GM18907 (cell line): Measurements from ENCODE around the gene SYAP1.
"Not testable (repeated sequence)": the region's sequence is repeated elsewhere in the genome, so short reads cannot be mapped to it uniquely, and the experiment has no call there.

Source experiments
- ATAC-seq: cut with Tn5 transposase; IDR thresholded peaks from one replicate; pipeline ENCODE4 v1.9.1; 2021; ENCODE audit warnings: mild to moderate bottlenecking, moderate library complexity; ENCODE audit not compliant: unreplicated experiment

Gene SYAP1, protein sequence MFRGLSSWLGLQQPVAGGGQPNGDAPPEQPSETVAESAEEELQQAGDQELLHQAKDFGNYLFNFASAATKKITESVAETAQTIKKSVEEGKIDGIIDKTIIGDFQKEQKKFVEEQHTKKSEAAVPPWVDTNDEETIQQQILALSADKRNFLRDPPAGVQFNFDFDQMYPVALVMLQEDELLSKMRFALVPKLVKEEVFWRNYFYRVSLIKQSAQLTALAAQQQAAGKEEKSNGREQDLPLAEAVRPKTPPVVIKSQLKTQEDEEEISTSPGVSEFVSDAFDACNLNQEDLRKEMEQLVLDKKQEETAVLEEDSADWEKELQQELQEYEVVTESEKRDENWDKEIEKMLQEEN

DNA sequence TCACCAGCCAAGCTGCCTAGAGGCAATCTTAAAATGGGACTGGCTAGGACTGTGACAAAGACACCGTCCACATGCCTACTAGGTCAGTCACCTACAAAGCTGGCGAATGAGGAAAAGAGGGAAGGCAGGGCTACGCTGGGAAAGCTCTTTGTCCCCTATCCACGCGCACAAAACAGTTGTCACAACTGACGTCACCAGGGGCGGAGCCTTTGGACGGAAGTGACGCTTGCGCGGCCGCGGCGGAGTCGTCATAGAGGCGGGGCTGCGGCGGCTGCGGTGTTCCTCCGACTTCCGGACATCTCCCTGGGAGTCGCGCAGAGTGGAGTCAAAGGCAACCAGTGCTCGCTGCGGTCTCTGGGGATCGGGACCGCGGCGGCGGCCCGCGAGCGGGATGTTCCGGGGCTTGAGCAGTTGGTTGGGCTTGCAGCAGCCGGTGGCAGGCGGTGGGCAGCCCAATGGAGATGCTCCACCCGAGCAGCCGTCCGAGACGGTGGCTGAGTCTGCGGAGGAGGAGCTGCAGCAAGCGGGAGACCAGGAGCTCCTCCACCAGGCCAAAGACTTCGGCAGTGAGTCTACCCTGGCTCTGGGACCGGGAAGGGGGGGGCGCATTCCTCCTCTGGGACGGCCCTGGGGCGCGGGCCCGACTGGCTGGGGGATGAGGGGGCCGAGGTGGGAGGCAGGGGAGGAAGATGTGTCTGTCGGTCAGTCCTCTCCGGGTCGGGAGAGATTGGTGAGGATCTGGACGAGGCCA is at the start of gene SYAP1:
Gene SYAP1 (plus strand): TSS at position 279 of the 751 bp plus-strand sequence. CDS start 113 bp downstream, at position 392.
- peak; percentile 99 for ATAC-seq

DNA sequence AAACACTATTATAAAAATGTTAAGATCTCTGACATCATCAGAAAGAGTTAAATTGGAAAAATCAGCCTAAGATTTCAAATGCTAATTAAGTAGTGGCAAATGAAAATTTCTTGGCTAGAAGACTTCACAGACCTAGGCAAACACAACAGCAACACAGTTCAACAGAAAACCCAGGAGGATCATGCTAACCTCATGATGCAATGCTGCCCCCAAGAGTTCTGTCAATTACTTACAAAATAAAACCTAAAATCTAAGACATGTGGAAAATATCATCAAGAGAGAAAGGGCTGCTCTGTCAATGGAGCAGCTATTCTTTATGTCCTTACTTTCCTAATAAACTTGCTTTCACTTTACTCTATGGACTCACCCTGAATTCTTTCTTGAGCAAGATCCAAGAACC is 48.4 kb upstream of the SYAP1 start:
- no peak for ATAC-seq

DNA sequence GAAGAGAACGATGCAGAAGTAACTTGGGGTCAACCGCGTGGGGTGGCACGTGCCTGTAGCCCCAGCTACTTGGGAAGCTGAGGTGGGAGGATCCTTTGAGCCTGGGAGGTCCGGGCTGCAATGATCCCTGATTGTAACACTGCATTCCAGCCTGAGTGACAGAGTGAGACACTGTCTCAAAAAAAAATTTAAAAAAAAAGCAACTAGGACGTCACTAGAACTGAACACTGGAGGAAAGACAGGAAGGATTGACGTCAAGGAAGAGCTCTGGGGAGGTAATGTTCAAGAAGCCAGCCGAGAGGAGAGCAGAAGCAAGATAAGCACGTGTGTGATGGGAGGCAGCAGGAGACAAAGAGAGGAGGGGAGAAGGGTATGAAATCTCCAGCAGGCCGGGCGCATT is 40.7 kb upstream of the SYAP1 start:
- ATAC-seq: no peak

DNA sequence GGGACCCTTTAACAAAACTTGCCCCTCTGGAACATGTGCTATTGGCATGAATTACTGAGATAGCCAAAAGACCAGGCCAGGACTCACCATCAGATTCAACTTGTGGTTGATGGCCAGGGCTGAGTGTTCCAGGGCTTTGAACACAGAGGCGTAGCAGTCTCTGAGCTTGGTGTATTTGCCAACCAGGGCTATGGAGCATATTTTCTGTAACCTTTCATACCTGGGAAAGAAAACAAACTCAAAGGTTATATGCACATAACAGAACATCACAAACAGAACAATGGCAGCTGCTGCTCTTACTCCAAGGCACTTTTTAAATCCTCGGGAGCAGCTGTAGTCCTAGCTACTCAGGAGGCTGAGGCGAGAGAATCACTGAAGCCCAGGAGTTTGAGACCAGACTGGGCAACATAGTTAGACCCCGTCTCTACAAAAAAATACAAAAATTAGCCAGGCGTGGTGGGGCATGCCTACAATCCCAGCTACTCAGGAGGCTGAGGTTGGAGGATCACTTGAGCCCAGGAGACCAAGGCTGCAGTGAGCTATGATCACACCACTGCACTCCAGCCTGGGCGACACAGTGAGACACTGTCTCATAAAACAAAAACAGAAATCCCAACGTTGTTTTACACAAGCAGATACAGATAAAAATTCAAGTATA is 36.3 kb upstream of the SYAP1 start:
- ATAC-seq: no peak

DNA sequence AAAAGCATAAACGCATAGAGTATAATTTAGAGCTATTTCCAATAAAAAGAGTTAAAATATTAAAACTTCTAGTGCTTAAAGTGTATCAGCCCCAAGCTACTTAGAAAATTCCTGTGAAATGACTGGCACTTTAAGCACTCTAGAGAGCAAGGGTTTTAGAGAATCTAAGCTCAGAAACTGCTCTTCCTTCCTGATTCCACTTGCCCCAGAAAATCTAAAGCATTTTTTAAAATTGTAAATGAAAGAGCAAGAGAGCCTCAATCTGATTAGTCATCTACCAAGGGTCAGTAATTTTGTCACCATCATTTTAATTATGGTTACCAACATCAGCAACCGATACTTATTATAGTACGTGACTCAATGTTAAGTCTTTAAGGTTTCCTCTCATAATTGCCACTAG is 31.9 kb upstream of the SYAP1 start:
- no peak for ATAC-seq

DNA sequence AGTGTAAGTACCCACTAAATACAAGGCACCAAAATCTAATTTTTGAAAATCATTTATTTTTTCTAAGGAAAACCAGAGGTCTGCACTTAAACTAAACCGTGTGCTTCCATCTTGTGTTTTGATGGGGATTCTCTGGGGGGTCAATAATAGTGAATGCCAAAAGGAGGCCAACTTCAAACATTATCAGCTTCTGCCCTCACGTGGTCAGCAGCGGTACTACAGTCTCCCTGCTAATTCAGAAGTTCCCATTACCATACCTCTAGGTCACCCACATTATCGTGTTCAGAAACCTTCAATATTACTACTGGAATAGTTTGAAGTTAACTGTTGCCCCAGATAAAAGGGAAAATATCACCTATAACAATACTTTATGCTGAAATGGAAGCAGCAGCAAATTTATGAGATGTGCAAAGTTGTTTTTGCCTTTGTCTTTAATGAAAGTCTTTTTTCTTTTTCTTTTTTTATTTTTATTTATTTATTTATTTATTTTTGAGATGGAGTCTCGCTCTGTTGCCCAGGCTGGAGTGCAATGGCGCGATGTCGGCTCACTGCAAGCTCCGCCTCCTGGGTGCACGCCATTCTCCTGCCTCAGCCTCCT is 24.2 kb upstream of the SYAP1 start:
- ATAC-seq: peak; percentile 66

DNA sequence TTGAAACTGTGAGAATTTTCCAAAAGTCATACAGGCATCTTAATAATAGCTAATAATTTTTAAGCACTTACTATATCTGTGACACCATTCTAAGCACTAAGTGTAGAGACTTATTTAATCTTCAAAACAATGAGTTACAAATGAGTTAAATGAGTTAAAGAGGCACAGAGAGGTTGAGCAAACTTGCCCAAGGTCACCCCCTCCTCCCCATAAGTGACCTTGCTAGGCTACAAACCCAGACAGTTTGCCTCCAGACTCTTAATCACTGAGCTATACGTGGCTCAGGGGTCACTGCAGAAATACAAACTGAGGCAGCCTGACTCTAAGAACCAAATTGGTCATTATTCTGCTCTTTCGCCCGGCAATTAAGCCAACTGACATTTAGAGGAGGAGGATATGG is 22.5 kb upstream of the SYAP1 start:
- ATAC-seq: no peak

DNA sequence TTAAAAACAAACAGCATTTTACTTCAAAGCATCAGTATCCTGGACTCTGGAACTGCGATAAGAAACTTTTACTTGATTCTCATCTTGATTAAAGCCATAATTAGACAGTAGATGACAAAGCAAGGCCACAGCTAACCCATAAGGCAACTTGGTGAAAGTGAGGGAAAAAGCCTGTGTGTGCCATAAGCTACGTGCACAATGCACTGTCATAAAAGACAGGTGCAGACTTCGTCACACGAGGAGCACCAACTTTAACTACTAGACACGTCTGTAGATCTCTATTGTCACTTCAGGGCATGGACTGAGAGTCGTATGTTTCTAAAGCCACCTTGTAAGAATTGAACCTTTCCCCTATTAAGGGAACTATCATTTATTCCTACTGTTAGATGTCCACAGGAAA is 20.0 kb upstream of the SYAP1 start:
- no peak for ATAC-seq

DNA sequence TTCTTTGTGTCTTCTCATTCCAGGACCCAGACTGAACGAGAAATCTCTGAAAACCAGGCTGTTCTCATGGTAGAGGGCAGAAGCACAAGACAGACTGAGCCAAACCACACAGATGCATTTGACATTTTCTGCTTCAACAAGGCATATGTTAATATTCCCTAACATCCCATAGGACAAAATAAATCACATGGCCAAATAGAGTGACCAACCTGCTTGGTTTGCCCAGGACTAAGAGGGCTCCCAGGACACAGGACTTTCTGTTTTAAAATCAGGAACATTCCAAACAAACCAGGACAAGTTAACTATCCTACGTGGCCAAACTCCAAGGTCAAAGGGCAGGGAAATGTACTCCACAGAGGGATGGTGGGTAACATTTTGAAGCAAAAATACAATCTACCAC is 18.7 kb upstream of the SYAP1 start:
- no peak for ATAC-seq

DNA sequence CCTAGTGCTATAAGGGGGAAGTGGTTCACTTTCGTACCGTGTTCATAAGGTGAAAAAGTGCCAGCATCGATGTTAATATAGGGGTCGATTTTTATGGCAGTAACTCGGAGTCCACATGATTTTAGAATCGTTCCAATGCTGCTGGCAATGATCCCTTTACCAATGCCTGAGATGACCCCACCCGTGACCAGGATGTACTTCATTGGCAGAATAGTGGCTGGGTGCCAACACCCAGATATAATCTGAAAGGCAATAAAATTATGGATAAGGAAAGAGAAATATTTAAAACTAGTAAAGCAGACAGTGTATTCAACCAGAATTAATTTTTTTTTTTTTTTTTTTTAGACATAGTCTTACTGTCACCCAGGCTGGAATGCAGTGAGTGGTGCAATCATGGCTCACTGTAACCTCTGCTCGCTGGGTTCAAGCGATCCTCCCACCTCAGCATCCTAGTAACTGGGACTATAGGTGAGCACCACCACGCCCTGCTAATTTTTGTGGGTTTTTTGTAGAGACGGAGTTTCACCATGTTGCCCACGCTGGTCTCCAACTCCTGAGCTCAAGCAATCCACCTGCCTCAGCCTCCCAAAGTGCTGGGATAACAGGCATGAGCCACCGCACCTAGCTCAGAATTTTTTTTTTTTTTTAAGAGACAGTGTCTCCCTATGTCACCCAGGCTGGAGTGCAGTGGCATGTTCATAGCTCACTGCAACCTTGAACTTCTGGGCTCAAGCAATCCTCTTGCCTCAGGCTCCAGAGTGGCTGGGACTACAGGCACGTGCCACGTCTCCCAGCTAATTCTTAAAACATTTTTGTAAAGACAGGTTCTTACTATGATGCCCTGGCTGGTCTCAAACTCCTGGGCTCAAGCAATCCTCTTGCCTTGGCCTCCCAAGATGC is 16.5 kb upstream of the SYAP1 start:
- no peak for ATAC-seq

DNA sequence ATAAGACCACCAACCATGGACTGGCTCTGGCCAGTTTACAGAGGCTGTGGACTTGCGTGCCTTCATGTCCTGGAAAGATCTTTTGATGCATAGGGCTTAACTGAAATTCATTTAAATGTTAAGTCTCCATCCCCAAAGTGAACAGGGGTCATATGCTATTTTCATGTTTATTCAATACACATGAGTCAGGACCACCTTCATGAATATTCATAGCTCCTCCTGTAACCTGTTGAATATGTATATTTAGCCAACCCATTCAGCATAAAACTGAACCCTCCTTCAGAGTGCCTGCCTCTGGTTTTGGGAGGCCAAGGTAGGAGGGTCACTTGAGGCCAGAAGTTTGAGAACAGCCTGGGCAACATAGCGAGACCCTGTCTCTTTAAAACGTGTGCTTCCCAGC is 14.0 kb upstream of the SYAP1 start:
- no peak for ATAC-seq

DNA sequence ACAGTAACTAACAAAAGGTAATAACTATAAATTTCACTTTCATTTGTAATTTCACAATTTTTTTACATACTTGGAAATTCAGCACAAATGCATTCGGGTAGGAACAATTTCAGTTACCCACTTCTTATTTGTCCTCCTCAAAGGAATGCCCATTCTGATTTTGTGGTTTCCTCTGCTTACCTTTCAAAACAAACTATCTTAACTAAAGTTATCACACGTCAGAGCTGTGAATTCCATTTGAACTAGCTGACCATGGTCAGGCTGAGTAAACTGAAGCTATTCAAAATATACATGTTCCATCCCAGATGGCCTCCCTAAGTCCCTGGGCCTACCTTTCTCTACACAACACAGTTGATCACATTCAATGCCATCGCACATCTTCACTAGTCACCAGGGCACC is 11.4 kb upstream of the SYAP1 start:
- ATAC-seq: no peak

DNA sequence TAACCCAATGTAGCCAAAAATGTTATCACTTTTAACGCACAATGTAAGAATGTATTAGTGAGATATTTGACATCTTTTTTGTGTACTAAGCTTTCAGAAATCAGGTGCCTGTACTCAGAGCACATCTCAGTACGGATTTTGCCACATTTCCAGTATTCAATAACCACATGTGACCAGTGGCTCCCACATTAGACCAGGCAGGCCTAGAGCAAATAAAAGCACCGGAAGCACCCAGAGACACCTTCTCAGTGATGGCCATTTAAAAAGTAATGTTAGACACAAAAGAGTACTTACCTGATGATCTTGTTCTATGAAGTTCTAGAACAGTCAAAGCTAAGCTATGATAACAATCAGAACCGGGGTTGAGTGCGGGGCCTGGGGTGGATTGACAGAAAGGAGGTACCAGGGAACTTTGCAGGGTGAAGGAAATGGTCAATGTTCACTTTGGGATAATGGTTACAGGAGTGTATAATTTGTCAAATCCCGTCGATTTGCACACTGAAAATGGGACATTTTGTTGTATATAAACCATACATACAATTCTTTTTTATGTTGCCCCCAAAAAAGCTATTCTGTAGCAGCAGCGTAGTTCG is 8.1 kb upstream of the SYAP1 start:
- ATAC-seq: no peak

DNA sequence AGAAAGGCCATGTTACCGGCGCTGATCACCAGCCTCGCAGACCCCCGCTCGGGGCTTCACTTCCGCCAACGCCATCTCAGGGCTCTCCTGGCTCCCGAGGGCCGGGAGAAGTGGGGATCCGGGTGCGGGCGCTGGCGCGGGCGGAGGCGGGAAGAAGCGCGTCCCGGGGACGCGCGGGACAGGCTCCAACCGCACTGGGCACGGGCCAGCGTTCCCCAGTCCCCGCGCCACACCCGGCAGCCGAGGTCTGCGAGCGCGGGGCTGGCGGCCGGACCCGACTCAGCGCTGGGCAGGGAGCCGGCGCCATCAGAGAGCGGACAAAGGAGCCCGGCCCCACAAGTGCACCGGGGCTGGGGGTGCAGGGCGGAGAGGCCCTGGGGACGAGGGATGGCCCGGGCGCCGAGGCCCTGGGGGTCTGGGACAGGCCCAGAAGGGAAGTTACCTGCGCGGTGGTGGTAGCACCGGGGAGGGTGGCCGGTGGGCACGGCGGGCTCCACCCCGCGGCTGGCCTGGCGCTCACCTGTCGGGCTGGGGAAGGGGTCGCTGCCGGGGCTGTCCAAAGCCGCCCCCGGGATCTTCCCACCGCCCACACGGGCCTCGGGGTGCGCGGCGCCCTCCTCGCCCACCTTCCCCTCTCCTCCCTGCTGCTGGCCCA is 7.4 kb upstream of the SYAP1 start:
- peak; percentile 39 for ATAC-seq

DNA sequence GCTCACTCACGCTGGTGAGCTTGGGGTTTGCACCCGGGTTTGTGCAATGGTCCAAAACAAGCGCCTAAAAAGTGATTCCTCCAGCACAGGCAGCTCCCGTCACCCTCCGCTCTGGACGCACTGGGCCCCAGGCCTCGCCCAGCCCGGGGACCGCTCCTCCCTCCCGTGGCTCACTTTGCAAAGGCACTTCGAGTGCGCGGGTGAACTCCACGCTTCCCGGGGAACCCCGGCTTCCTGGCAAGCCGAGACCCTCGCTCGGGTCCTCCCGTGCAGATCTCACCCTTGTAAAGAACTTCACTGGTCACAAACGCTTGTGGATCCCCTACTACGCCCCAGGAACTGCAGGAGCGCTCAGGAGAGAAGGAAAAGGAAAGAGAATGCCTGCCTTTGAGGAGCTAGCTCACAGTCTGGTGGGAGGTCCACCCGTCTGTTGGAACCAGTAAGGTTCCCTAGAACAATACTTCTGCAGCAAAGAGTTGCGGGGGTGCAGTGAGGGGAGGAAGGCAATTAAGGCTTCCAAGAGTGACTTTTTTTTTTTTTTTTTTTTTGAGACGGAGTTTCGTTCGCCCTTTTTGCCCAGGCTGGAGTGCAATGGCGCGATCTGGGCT is 6.8 kb upstream of the SYAP1 start, which contains the start of gene CTPS2:
Gene CTPS2 (minus strand): TSS at position 122 of the 608 bp plus-strand sequence. CDS start 9,767 bp downstream, outside the sequence.
- ATAC-seq: peak; percentile 77

DNA sequence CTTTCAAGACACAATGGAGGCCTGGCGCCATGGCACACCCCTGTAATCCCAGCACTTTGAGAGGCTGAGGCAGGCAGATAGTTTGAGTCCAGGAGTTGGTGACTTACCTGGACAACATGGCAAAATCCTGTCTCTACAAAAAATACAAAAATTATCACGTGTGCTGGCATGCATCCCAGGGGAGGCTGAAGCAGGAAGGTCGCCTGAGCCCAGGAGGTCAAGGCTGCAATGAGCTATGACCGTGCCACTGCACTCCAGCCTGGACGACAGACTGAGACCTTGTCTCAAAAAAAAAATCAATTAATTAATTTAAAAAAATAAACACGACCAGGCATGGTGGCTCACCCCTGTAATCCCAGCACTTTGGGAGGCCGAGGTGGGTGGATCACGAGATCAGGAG is 4.9 kb upstream of the SYAP1 start:
- no peak for ATAC-seq

DNA sequence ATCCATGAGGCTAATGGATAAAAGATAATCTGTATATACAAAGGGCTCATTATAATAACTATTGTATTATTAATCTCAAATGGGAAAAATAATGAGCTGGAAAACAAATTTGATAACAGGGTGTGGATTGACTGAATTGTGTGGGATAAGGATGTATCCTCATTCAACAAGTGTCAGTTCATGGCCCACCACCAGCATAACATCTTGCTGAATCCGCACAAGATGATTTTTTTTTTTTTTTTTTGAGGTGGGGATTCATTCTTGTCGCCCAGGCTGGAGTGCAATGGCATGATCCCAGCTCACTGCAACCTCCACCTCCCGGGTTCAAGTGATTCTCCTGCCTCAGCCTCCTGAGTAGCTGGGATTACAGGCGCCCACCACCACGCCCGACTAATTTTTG is 3.8 kb upstream of the SYAP1 start:
- not testable (repeated sequence) for ATAC-seq

DNA sequence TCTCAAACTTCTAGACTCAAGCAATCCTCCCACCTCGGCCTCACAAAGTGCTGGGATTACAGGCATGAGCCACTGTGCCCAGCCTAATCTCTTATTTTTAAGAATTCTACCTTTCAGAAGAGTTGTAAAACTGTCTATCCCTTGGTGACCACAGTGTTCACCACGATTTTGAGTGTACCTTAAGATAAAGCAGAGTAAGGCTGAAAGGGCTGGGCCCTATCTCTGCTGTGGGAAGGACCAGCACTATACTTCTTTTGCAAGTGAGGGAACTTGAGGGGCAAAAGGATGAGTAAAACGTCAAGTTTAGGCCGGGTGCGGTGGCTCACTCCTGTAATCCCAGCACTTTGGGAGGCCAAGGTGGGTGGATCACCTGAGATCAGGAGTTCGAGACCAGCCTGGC is 3.0 kb upstream of the SYAP1 start:
- not testable (repeated sequence) for ATAC-seq

DNA sequence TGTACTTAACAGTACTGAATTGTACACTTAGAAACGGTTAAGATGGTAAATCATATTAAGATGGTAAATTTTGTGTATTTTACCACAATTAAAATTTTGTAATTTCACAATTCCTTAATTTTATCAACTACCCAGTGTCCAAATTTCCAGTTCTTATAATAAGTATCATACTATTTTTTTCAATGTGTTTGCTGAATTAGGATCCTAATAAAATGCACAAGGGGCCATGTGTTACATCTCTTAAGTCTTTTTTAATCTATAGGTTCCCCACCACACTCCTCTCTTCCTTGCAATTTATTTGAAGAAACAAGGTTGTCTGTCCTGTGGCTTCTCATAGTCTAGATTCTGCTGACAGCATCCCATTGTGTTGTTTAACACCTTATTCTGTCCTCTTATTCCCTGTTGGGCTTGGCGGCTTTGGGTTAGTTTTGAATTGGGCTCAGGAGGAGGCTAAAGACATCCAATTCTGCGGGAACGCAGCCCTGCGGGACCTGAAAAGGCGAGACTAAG is 533 bp upstream of the SYAP1 start:
- peak; percentile 36 for ATAC-seq
